Esophagus squamous epithelium (tissue), 4 donors: Measurements from ENCODE around the gene EPHX1.

Source experiments
- CTCF ChIP-seq, 6 experiments: fragments of 450-650 bp in 4 of 6; fragments of 200-600 bp in 2 of 6; sonication (generic) in 2 of 6; IDR thresholded peaks; one replicate each; pipeline ENCODE4 v1.5.1; 2016 to 2019; ENCODE audit warnings: antibody characterized with exemption in 6 of 6, mild to moderate bottlenecking in 4 of 6, moderate library complexity in 4 of 6
- POLR2A ChIP-seq, 4 donors: fragments of 450-650 bp; IDR thresholded peaks; one replicate each; pipeline ENCODE4 v1.6.1; 2017; ENCODE audit warnings: antibody characterized with exemption in 4 of 4, mild to moderate bottlenecking in 4 of 4, moderate library complexity in 3 of 4

- TF ChIP-seq CTCF (IDR thresholded peaks at IDR 0.05): peak in 5 of 6 experiments; percentile 4 to 36 (median 18)
- peak in 2 of 4 donors; percentile 74 to 85 for TF ChIP-seq POLR2A (IDR thresholded peaks at IDR 0.05)
Measured at GRCh38 chr1:225809842-225810578, at the start of gene EPHX1.
